Endothelial cell of umbilical vein (primary cell): Measurements from ENCODE around the gene C1QC. TPM values are rescaled to one million over a fixed set of nuclear protein-coding genes. Genes with fewer than 3 reads are reported as not detected.

Experiments used
- BruUV-seq: library from RNA; stranded (reverse); fragments of 400-500 nt; replicated peaks from 2 replicates; lab custom pipeline; 2021; lab: Mats Ljungman, UMichigan
- CTCF ChIA-PET: fragments of 300-600, 350-600 bp; sonication (Branson Sonifier 250); formaldehyde crosslinking; loops from one replicate; lab custom pipeline; 2021; ENCODE audit warnings: antibody characterized with exemption, inconsistent platforms; lab: Charles Lee
- POLR2A ChIA-PET: fragments of 300-600, 350-600 bp; sonication (Branson Sonifier 250); formaldehyde crosslinking; loops from one replicate; lab custom pipeline; 2021; ENCODE audit warnings: antibody characterized with exemption, inconsistent platforms; lab: Charles Lee
- DNase-seq: peaks from one replicate; pipeline ENCODE4 v3.0.0-alpha.2; 2011; ENCODE audit warnings: low read depth, low spot score
- FAIRE-seq: peaks from 2 replicates; lab custom pipeline; 2011; peaks lifted over from hg19 to GRCh38; lab: Jason Lieb, UNC
- H2AFZ ChIP-seq: 2 replicates; pipeline ENCODE4 v1.6.0; 2012; ENCODE audit warnings: low read depth, low read length, control low read depth, inconsistent platforms
- H3K27ac ChIP-seq: 2 replicates; pipeline ENCODE4 v1.5.1; 2011; ENCODE audit warnings: low read depth, mild to moderate bottlenecking, control low read depth, low read length, moderate library complexity; ENCODE audit not compliant: insufficient read depth
- H3K27me3 ChIP-seq, 2 experiments: 2 replicates each; pipeline versions ENCODE4 v1.6.0 to v1.6.1; 2011; ENCODE audit warnings: low read length in 2 of 2, mixed read lengths in 1 of 2; ENCODE audit not compliant: control insufficient read depth in 2 of 2, insufficient read depth in 2 of 2
- H3K36me3 ChIP-seq, 2 experiments: 2 replicates in 1 of 2; 3 replicates in 1 of 2; pipeline ENCODE4 v1.5.1; 2011; ENCODE audit warnings: low read length in 2 of 2, mild to moderate bottlenecking in 1 of 2, moderate library complexity in 1 of 2; ENCODE audit not compliant: control insufficient read depth in 2 of 2, insufficient read depth in 2 of 2; ENCODE audit errors: extremely low read depth in 1 of 2
- H3K4me1 ChIP-seq: 3 replicates; pipeline ENCODE4 v1.5.1; 2011; ENCODE audit warnings: mild to moderate bottlenecking, low read length; ENCODE audit not compliant: control insufficient read depth, insufficient read depth; ENCODE audit errors: extremely low read depth
- H3K4me2 ChIP-seq: 2 replicates; pipeline ENCODE4 v1.6.1; 2011; ENCODE audit warnings: low read length, control low read depth, mixed read lengths; ENCODE audit not compliant: insufficient read depth
- H3K4me3 ChIP-seq, 3 experiments: fragments of 200-600 bp in 1 of 3; sonication (generic), shearing (Covaris generic) in 1 of 3; replicated peaks in 1 of 3; 2 replicates each; pipeline ENCODE4 v1.5.1; 2011 to 2016; ENCODE audit warnings: control low read depth in 3 of 3, low read length in 3 of 3, mild to moderate bottlenecking in 2 of 3, inconsistent platforms in 1 of 3, low read depth in 1 of 3, moderate library complexity in 1 of 3; ENCODE audit not compliant: insufficient read depth in 1 of 3
- H3K79me2 ChIP-seq: 2 replicates; pipeline ENCODE4 v1.6.0; 2012; ENCODE audit warnings: low read length, inconsistent platforms; ENCODE audit not compliant: control insufficient read depth, insufficient read depth
- H3K9ac ChIP-seq: replicated peaks from 2 replicates; pipeline ENCODE3; 2011; ENCODE audit warnings: low read length, control low read depth; ENCODE audit not compliant: insufficient read depth; ENCODE audit errors: extremely low read depth
- H3K9me1 ChIP-seq: replicated peaks from 3 replicates; pipeline ENCODE4 v1.6.0; 2011; ENCODE audit warnings: mild to moderate bottlenecking, low read length; ENCODE audit not compliant: control insufficient read depth, insufficient read depth; ENCODE audit errors: extremely low read depth
- H3K9me3 ChIP-seq: replicated peaks from 2 replicates; pipeline ENCODE4 v1.5.1; 2012; ENCODE audit warnings: low read length, inconsistent platforms; ENCODE audit not compliant: control insufficient read depth, insufficient read depth
- H4K20me1 ChIP-seq: replicated peaks from 2 replicates; pipeline ENCODE3; 2011; ENCODE audit warnings: mild to moderate bottlenecking, low read length; ENCODE audit not compliant: control insufficient read depth, insufficient read depth; ENCODE audit errors: extremely low read depth
- CTCF ChIP-seq, 2 donors: IDR thresholded peaks; 1 replicate in 1 of 2; 2 replicates in 1 of 2; pipeline ENCODE4 v1.5.1; 2011; ENCODE audit warnings: low read length in 2 of 2, mild to moderate bottlenecking in 2 of 2, moderate library complexity in 2 of 2, control low read depth in 1 of 2, inconsistent platforms in 1 of 2, low read depth in 1 of 2; ENCODE audit not compliant: insufficient read depth in 1 of 2; ENCODE audit errors: extremely low read depth in 1 of 2
- FOS ChIP-seq: IDR thresholded peaks from 2 replicates; pipeline ENCODE4 v1.6.1; 2011; ENCODE audit warnings: mild to moderate bottlenecking, low read length, moderate library complexity, borderline replicate concordance; ENCODE audit not compliant: insufficient read depth
- MYC ChIP-seq: IDR thresholded peaks from one replicate; pipeline ENCODE4 v1.6.1; 2011; ENCODE audit warnings: mild to moderate bottlenecking, low read depth, low read length
- POLR2A ChIP-seq: IDR thresholded peaks from 2 replicates; pipeline ENCODE4 v1.6.1; 2012; ENCODE audit warnings: low read depth, mild to moderate bottlenecking, control low read depth, low read length
- dilution Hi-C: fragments of 300-500 bp; cut with MboI; formaldehyde crosslinking; loops from one replicate; pipeline ENCODE4 v1.15.0; 2019; ENCODE audit warnings: low sequenced_read_pairs; ENCODE audit not compliant: extremely low pct_ligation_motif_present
- intact Hi-C: fragments of 100-400 bp; cut with micrococcal nuclease; formaldehyde crosslinking; loops from one replicate; pipeline ENCODE4 v1.10.0; 2022
- polyA plus RNA-seq, 4 experiments: library from polyadenylated mRNA; depleted of rRNA in 3 of 4; stranded (reverse) in 3 of 4; unstranded in 1 of 4; fragments of >200 nt; gene quantifications; 2 replicates each; pipeline versions ENCODE4 v1.2.1 to v1.2.3, GENCODE V29; 2011 to 2012; ENCODE audit warnings: missing spikeins in 1 of 4
- total RNA-seq: library from RNA; stranded (reverse); gene quantifications from 2 replicates; pipeline ENCODE4 v1.2.3, GENCODE V29; 2021

C1QC gene
- total and polyA plus RNA-seq, 2 donors (not counting 3 experiments of a cell fraction or from before 2014, with no cell fraction given) = not detected

GRCh38 chr1:22612671-22613571, 30.5 kb upstream of the C1QC start:
- Histone ChIP-seq H3K27ac (no peak overlapping the region), H3K4me1 (no peaks in the 10 kb centered on the region), H3K36me3 (no peaks in the 10 kb centered on the region), H3K9ac (no peak overlapping the region), H3K9me1 (no peaks in the 10 kb centered on the region), H3K4me3 (no peak overlapping the region), H3K9me3 (no peaks in the 10 kb centered on the region), H2AFZ (no peak overlapping the region), H3K79me2 (no peaks in the 10 kb centered on the region), H4K20me1 (no peaks in the 10 kb centered on the region), H3K4me2 (no peak overlapping the region), H3K27me3 (no peaks in the 10 kb centered on the region)
- FAIRE-seq (no peak), DNase-seq (no peak)
- TF ChIP-seq POLR2A = no peak
- POLR2A ChIA-PET = no interaction called here
- dilution Hi-C loops (no loop called here), intact Hi-C loops (no loop called here)
- no TSS peak for BruUV-seq
- CTCF ChIA-PET = interaction anchor here (1.1 kb wide), 1 partner anchor 22 kb away, joined by 3 read pairs; no protein-coding TSS in a partner anchor

- FAIRE-seq (no peak), DNase-seq (no peak)
- no peaks in the 10 kb centered on the region for H3K9me1 ChIP-seq
- no peaks in the 10 kb centered on the region for H3K79me2 ChIP-seq
- intact Hi-C loops (no loop called here), dilution Hi-C loops (no loop called here)
- no peaks in the 10 kb centered on the region for H4K20me1 ChIP-seq
- no TSS peak for BruUV-seq
- TF ChIP-seq POLR2A (no peak), FOS (no peak), MYC (no peak), CTCF (IDR thresholded peaks at IDR 0.05; ENCODE audit: extremely low read depth in 1 of 2, insufficient read depth in 1 of 2, low read depth in 1 of 2, low read length in 2 of 2) (no peak)
- POLR2A ChIA-PET = no interaction called here
- no peak overlapping the region for H3K4me2 ChIP-seq
- H3K27ac ChIP-seq = no peak overlapping the region
- H3K4me3 ChIP-seq = no peak overlapping the region
- H3K9me3 ChIP-seq = no peaks in the 10 kb centered on the region
- no peaks in the 10 kb centered on the region for H3K4me1 ChIP-seq
- H3K9ac ChIP-seq = no peak overlapping the region
- no peak overlapping the region for H2AFZ ChIP-seq
- peaks cover 0 to under 1% of the 10 kb centered on the region in 2 experiments for H3K27me3 ChIP-seq
- no peaks in the 10 kb centered on the region for H3K36me3 ChIP-seq
- CTCF ChIA-PET = no interaction called here
Observed at GRCh38 chr1:22613572-22613918, 29.9 kb upstream of the C1QC start.
